Activated naive CD4-positive, alpha-beta T cell treated with anti-CD3 and anti-CD28 coated beads, Interleukin-2, amount 50 U/mL, for 24 hours (primary cell): ENCODE results near the gene PLEKHM2.

Source experiments
- H3K27ac Mint-ChIP-seq: one replicate; pipeline ENCODE4 v1.8.0; 2021; ENCODE audit warnings: mild to moderate bottlenecking, mixed read lengths
- H3K27me3 Mint-ChIP-seq: one replicate; pipeline ENCODE4 v1.8.0; 2021; ENCODE audit warnings: mixed read lengths
- H3K36me3 Mint-ChIP-seq: one replicate; pipeline ENCODE4 v1.8.0; 2021; ENCODE audit warnings: mixed read lengths
- H3K4me1 Mint-ChIP-seq: one replicate; pipeline ENCODE4 v1.8.0; 2021; ENCODE audit warnings: mixed read lengths
- H3K4me3 Mint-ChIP-seq: one replicate; pipeline ENCODE4 v1.8.0; 2021; ENCODE audit warnings: mild to moderate bottlenecking, mixed read lengths
- H3K9me3 Mint-ChIP-seq: one replicate; pipeline ENCODE4 v1.8.0; 2021; ENCODE audit warnings: mixed read lengths

PLEKHM2 gene

GRCh38 chr1:15724949-15725880 is 41.1 kb downstream of the PLEKHM2 start:
- H3K27ac Mint-ChIP-seq, result no peak overlapping the region
- peaks cover 4% of the 10 kb centered on the region for H3K36me3 Mint-ChIP-seq

DNA sequence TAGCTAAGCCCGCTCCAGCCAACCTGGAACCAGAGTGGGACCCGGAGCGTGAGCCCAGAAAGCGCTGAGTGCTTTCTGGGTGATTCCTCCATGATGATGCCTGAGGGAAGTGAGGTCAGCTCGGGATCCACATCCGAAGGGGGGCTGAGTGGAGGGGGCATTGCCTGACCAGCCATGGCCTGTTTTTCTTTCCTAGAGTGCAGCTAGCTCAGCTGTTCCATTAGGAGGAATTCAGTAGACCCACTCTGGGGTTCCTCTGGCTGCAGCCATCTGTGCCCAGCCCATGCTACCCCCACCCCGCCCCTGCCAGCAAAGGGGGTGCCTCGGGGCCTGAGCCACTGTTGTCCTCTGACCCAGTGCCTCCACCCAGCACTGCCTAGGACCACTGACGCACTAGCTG is 42.4 kb downstream of the PLEKHM2 start:
- no peak overlapping the region for H3K4me3 Mint-ChIP-seq
- no peaks in the 10 kb centered on the region for H3K9me3 Mint-ChIP-seq
- H3K4me1 Mint-ChIP-seq, result no peaks in the 10 kb centered on the region
- H3K27ac Mint-ChIP-seq, result no peak overlapping the region
- H3K27me3 Mint-ChIP-seq, result no peaks in the 10 kb centered on the region
- peaks cover 4% of the 10 kb centered on the region for H3K36me3 Mint-ChIP-seq

More at GRCh38 chr1:15724949-15725880, 41.1 kb downstream of the PLEKHM2 start:
- Mint-ChIP-seq H3K4me3 (no peak overlapping the region), H3K4me1 (no peaks in the 10 kb centered on the region), H3K9me3 (no peaks in the 10 kb centered on the region), H3K27me3 (no peaks in the 10 kb centered on the region)

DNA sequence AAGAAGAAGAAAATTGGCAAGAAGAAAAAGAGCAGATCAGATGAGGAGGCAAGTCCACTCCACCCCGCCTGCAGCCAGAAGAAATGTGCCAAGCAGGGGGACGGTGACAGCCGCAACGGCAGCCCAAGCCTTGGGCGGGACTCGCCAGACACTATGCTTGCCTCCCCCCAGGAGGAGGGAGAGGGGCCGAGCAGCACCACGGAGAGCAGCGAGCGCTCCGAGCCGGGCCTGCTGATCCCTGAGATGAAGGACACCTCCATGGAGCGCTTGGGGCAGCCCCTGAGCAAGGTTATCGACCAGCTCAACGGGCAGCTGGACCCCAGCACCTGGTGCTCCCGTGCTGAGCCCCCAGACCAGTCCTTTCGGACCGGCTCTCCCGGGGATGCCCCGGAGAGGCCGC is 42.9 kb downstream of the PLEKHM2 start:
- Mint-ChIP-seq H3K36me3 (peaks cover 4% of the 10 kb centered on the region), H3K27ac (no peak overlapping the region), H3K9me3 (no peaks in the 10 kb centered on the region), H3K4me1 (no peaks in the 10 kb centered on the region), H3K4me3 (no peak overlapping the region), H3K27me3 (no peaks in the 10 kb centered on the region)

- Mint-ChIP-seq H3K4me1 (no peaks in the 10 kb centered on the region), H3K27me3 (no peaks in the 10 kb centered on the region), H3K36me3 (peaks cover 4% of the 10 kb centered on the region), H3K4me3 (no peak overlapping the region), H3K9me3 (no peaks in the 10 kb centered on the region), H3K27ac (no peak overlapping the region)
Measured at GRCh38 chr1:15727424-15727823, 43.3 kb downstream of the PLEKHM2 start.

DNA sequence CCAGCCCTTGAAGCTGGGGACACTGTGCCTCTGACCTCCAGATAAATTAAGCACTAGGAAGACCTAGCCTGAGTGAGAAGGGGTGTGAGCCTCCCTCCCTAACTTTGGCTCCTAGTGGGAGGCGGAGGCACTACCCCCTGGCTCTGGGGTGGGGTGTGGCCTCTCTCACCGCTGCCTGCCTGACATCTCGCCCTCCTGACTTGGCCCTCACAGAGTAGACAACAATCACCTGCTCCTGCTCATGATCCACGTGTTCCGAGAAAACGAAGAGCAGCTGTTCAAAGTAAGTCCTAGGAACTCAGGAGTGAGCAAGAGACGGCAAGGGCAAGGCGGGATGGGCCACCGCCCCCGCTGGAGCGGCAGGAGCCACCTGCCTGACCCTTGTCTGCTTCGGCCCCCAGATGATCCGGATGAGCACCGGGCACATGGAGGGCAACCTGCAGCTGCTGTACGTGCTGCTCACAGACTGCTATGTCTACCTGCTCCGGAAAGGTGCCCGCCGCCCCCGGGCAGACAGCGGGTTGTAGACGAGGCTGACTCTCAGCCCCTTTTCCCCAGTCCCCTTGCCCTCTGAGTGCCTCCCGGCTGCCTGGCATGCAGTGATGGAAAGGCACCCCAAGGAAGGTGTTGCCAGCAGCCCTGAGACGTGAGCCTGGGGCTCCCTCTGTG is 43.9 kb downstream of the PLEKHM2 start:
- Mint-ChIP-seq H3K27ac (peak overlapping the region; percentile 30), H3K27me3 (no peaks in the 10 kb centered on the region), H3K9me3 (no peaks in the 10 kb centered on the region), H3K36me3 (peaks cover 1% of the 10 kb centered on the region), H3K4me1 (no peaks in the 10 kb centered on the region), H3K4me3 (no peak overlapping the region)

- peak overlapping the region; percentile 68 for H3K27ac Mint-ChIP-seq
- H3K4me3 Mint-ChIP-seq, result no peak overlapping the region
- H3K4me1 Mint-ChIP-seq, result no peaks in the 10 kb centered on the region
- no peaks in the 10 kb centered on the region for H3K27me3 Mint-ChIP-seq
- peaks cover 1% of the 10 kb centered on the region for H3K36me3 Mint-ChIP-seq
- no peaks in the 10 kb centered on the region for H3K9me3 Mint-ChIP-seq
Measured at GRCh38 chr1:15728937-15729657, 45.0 kb downstream of the PLEKHM2 start.

DNA sequence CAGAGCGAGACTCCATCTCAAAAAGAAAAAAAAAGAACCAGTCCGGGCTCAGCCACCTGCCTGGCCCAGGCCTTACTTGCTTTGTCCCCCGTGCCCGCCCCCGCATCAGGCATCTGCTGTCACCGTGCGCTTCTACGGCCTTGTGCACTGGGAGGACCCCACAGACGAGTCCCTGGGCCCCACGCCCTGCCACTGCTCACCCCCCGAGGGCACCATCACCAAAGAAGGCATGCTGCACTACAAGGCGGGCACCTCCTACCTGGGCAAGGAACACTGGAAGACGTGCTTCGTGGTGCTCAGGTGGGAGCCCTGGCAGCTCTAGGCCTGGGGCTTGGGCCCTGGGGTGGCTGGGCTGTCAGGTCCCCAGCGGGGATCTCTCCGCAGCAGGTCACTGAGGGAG is 46.3 kb downstream of the PLEKHM2 start:
- H3K9me3 Mint-ChIP-seq, result no peaks in the 10 kb centered on the region
- H3K27me3 Mint-ChIP-seq, result no peaks in the 10 kb centered on the region
- H3K4me1 Mint-ChIP-seq, result no peaks in the 10 kb centered on the region
- no peak overlapping the region for H3K4me3 Mint-ChIP-seq
- peaks cover 1% of the 10 kb centered on the region for H3K36me3 Mint-ChIP-seq
- no peak overlapping the region for H3K27ac Mint-ChIP-seq

GRCh38 chr1:15730936-15731335 is 46.8 kb downstream of the PLEKHM2 start:
- H3K27ac Mint-ChIP-seq, result no peak overlapping the region
- peaks cover 1% of the 10 kb centered on the region for H3K36me3 Mint-ChIP-seq
- no peaks in the 10 kb centered on the region for H3K27me3 Mint-ChIP-seq
- no peaks in the 10 kb centered on the region for H3K4me1 Mint-ChIP-seq
- H3K9me3 Mint-ChIP-seq, result no peaks in the 10 kb centered on the region
- no peak overlapping the region for H3K4me3 Mint-ChIP-seq

DNA sequence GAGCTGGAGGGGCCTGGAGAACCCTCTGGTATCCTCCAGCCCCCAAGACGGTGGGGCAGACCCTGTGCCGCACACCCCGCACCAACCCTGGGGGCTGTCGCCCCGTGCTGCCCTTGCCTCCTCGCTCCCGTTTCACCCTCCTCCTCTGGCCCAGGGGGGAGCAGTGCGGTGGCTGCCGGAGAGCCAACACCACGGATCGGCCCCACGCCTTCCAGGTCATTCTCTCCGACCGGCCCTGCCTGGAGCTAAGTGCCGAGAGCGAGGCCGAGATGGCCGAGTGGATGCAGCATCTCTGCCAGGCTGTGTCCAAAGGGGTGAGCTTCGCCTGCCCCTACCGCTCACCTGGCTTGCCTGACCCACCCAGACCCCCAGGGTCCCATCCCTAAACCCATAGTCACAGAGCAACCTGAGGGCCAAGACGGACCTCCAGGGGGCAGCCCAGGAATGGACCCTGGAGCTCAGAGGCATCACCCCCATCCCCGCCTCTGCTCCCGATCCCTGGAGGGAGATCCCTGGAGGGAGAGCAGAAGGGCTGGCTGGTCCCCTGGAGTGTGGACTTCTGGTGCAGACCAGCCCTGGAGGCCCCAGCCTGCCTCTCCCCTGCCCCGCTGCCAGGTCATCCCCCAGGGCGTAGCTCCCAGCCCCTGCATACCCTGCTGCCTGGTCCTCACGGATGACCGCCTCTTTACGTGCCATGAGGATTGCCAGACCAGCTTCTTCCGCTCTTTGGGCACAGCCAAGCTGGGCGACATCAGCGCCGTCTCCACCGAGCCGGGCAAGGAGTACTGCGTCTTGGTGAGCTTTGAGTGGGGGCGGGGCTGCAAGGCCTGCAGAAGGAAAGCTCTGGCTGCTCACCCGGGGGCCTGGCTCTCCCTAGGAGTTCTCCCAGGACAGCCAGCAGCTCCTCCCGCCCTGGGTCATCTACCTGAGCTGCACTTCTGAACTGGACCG is 47.9 kb downstream of the PLEKHM2 start:
- H3K27ac Mint-ChIP-seq, result no peak overlapping the region
- no peaks in the 10 kb centered on the region for H3K9me3 Mint-ChIP-seq
- peaks cover 1% of the 10 kb centered on the region for H3K36me3 Mint-ChIP-seq
- no peak overlapping the region for H3K4me3 Mint-ChIP-seq
- H3K4me1 Mint-ChIP-seq, result no peaks in the 10 kb centered on the region
- H3K27me3 Mint-ChIP-seq, result no peaks in the 10 kb centered on the region

GRCh38 chr1:15732686-15733081 is 48.6 kb downstream of the PLEKHM2 start:
- Mint-ChIP-seq H3K27me3 (no peaks in the 10 kb centered on the region), H3K4me3 (no peak overlapping the region), H3K4me1 (no peaks in the 10 kb centered on the region), H3K27ac (no peak overlapping the region), H3K9me3 (no peaks in the 10 kb centered on the region), H3K36me3 (no peaks in the 10 kb centered on the region)

- Mint-ChIP-seq H3K36me3 (no peaks in the 10 kb centered on the region), H3K4me1 (no peaks in the 10 kb centered on the region), H3K27ac (no peak overlapping the region), H3K9me3 (no peaks in the 10 kb centered on the region), H3K4me3 (no peak overlapping the region), H3K27me3 (no peaks in the 10 kb centered on the region)
Measured at GRCh38 chr1:15733218-15733725, 49.2 kb downstream of the PLEKHM2 start.

DNA sequence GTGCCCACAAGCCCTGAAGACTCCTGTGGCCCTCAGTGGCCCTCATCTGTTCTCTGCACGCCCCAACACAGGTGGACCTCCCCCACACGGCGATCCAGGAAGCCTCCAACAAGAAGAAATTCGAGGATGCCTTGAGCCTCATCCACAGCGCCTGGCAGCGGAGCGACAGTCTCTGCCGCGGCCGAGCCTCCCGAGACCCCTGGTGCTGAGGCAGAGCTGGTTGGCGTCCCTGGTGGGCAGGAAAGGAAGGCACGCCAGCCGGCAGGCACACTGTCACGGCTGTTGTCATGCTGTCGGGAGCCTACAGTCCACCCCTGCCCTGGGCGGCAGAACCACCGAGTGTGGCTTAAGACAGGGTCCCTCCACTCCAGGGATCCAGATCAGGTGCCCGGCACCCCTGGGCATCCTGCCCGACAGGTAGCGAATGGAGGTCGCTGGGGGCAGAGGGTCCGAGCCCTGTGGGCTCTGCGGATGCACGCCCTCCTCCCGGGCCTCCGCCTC is 49.7 kb downstream of the PLEKHM2 start:
- H3K27ac Mint-ChIP-seq, result no peak overlapping the region
- no peaks in the 10 kb centered on the region for H3K27me3 Mint-ChIP-seq
- no peak overlapping the region for H3K4me3 Mint-ChIP-seq
- H3K36me3 Mint-ChIP-seq, result no peaks in the 10 kb centered on the region
- no peaks in the 10 kb centered on the region for H3K9me3 Mint-ChIP-seq
- H3K4me1 Mint-ChIP-seq, result no peaks in the 10 kb centered on the region

DNA sequence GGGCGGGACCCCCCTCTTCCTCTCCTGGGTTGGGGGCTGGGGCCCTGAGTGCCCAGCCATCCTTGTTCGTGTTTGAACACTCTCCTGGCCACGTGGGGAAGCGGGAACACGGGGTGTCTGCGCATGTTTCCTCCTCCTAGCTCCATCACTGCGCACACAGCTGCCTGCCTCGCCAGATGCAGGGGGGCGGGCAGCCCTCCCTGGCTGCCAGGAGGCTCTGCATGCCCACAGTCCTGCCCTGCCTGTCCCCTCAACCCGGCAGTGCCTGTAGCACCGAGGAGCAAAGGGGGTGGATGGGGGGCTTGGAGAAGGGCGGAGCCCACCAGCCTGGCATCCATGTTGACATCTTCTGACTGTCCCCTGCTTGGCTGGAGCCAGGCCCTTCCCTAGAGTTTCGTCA is 50.2 kb downstream of the PLEKHM2 start:
- no peaks in the 10 kb centered on the region for H3K27me3 Mint-ChIP-seq
- H3K4me1 Mint-ChIP-seq, result no peaks in the 10 kb centered on the region

GRCh38 chr1:15734901-15735300 is 50.8 kb downstream of the PLEKHM2 start:
- Mint-ChIP-seq H3K27me3 (no peaks in the 10 kb centered on the region), H3K9me3 (no peaks in the 10 kb centered on the region), H3K36me3 (no peaks in the 10 kb centered on the region), H3K4me1 (no peaks in the 10 kb centered on the region), H3K27ac (no peak overlapping the region), H3K4me3 (no peak overlapping the region)

More for the DNA sequence above, 50.2 kb downstream of the PLEKHM2 start:
- Mint-ChIP-seq H3K27ac (peak overlapping the region; percentile 30), H3K36me3 (no peaks in the 10 kb centered on the region), H3K9me3 (no peaks in the 10 kb centered on the region), H3K4me3 (no peak overlapping the region)
